ENCODE measurements around the gene STK11. TPM values are rescaled to one million over a fixed set of nuclear protein-coding genes. Genes with fewer than 3 reads are reported as not detected.
A peak's percentile ranks its signal among the peaks of the same experiment; 100 is the strongest.

STK11 gene
- total RNA-seq, 1 donor from 2014 or later = 72.2 TPM

DNA sequence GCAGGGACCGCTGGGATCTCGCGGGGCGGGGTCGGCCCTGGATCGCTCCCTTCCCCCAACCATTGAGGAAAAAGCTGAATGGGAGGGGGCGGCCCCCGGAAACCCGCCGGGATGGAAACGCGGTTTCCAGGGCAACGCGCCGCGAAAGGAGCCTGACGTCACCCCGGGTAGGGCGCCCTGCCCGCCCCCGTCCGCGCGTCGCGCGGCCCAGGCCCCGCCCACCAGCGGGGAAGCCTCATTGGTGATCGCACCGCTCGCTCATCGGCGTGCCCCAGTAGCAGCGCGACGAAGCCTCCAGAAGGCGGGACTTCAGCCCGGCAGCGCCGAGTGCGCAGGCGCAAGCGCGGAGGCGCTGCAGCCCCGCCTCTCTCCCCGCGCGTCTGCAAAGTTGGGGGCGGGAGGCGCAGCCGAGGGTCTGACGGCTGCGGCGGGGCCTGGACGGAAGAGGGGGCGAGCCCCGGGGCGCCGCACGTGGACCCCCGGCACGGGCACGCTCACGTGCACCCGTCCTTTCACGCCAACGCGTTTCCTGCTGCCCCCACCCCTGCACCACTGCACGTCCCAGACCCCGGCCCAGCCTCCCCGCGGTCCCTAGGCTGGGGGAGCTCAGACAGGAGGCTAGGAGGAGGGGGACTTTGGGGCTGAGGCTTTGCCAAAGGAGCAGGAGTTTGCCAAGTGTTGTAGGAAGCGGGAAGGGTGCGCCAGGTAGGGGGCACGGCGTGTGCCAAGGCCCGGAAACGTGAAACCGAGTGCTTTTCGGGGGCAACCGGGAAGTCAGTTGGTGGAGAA, 55.4 kb downstream of the STK11 start:
- peak; percentile 97 for DNase-seq (ENCODE audit: low spot score)

DNA sequence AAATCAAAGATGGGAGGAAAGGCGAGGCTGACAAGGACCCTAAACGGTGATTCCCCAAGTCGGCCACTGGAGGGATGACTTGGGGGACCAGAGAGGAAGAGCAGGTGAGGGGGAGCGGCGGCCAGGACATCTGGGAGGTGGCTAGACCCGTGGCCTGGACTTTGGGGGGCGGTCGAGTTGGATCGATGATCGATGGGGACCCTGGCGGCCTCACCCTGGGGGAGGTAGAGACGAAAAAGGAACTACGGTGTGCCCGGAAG, 55.9 kb downstream of the STK11 start:
- no peak for DNase-seq (ENCODE audit: low spot score)

GRCh38 chr19:1261798-1262622, 56.4 kb downstream of the STK11 start:
- peak; percentile 78 for DNase-seq (ENCODE audit: low spot score)

DNA sequence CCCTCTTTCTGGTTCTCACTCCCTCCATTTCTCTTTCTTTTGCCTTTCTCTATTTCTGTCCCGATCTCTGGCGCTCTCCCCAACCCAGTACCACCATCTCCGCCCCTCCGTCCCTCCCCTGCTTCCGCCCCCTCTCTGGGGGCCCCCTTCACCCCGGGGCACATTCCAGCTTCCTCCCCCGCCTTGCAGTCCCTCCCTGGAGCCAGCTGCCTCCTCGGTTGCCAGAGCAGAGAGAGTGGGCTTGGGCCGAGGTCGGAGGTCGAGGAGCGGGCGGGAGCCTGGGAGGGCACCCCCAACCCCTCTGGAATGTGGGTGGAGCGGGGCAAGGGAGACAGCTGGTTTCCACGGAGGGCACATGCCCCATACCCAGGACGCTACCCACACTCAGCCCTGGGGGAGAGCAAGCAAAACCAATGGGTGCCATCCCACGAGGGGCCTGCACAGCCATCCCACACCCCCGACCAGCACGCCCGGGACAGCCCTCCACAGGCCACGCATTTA, 57.1 kb downstream of the STK11 start:
- DNase-seq (ENCODE audit: low spot score) = no peak

- DNase-seq (ENCODE audit: low spot score) = no peak
Measured at GRCh38 chr19:1263188-1263587, 57.6 kb downstream of the STK11 start.

GRCh38 chr19:1264801-1265614, 59.4 kb downstream of the STK11 start:
- no peak for DNase-seq (ENCODE audit: low spot score)

DNA sequence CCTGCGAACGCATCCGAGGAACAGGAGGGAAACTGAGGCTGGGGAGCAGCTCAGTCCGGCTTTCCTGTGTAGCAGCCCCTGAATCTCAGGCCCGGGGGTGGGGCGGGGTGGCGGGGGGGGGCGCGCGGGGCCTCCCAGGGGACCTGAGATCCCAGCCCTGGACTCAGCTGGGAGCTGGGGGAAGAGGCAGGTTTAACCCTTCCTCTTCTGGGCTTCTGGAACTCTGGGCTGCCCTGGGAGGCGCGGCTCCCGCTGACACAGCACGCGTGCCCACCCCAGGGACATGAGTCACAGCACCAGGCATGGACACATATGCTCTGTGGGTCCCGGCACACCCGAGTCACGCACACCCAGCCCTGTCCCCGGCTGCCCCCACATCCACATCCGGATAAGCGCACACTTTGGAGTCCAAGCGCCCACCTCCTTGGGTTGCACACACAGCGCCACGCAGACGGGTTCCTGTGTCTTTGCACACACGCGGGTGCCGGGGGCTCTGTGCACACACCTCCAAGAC, 60.1 kb downstream of the STK11 start:
- DNase-seq (ENCODE audit: low spot score) = no peak

DNA sequence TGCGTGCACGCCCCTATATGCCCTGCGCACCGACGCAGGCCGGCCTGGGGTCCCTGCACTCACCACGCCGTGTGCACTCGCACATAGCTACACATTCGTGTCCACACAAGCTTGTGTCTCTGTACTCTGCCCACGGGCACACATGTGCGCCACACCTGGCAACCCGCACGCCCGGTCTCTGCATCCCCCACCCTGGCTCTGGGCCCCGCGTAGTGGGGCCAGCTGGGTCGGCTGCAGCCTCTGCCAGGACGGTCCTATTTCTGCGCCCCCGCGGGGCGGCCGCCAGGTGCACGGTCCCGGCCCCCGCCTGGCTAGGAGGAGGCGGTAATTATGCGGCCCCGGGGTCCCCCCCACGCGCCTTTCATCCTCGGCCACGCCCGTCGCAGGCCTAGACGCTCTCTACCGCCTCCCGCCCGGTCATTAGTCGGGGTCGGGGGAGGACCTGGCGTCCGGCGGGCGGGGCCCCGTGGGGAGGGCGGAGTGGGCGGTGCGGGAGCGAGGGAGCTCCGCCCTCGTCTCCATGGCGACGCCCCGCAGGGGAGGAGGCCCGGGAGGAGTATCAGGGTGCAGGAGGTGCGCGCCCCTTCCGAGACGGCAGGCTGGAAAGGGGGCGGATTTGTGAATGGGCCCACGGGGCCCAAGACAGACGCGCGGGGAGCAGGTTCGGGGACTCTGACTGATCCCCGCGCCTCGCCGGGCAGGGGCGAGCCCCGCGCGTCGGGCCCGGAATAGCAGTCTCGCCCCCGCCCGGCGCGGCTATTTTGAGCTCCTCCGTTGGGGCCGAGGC, 60.7 kb downstream of the STK11 start:
- peak; percentile 82 for DNase-seq (ENCODE audit: low spot score)

DNA sequence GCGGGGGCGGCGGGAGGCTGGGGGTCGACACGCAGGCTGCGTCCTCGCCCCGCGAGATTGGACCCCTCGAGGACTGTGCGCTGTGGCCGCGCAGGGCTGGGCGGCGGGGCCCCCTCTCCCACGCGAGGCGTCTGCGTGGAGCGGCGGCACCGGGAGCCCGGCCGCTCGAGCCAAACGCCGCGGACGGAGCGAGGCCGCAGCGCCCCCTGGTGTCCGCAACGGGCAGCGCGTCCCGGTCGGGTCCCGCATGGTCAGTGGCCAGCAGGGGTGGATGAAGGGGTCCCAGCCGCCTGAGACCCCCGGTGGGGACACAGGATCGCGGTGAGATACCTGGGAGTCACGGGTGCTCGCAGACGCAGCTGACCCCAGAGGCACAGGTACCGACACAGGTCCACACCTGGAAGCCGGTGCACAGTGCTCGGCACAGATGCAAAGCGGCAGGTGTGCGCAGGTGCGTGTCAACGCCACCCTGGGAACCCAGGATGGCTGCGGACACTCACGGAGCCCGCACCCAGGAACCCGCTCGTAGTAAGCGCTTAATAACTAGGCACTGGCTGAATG, 61.4 kb downstream of the STK11 start:
- DNase-seq (ENCODE audit: low spot score) = peak; percentile 74

- no peak for DNase-seq (ENCODE audit: low spot score)
Measured at GRCh38 chr19:1267477-1268225, 62.1 kb downstream of the STK11 start.

DNA sequence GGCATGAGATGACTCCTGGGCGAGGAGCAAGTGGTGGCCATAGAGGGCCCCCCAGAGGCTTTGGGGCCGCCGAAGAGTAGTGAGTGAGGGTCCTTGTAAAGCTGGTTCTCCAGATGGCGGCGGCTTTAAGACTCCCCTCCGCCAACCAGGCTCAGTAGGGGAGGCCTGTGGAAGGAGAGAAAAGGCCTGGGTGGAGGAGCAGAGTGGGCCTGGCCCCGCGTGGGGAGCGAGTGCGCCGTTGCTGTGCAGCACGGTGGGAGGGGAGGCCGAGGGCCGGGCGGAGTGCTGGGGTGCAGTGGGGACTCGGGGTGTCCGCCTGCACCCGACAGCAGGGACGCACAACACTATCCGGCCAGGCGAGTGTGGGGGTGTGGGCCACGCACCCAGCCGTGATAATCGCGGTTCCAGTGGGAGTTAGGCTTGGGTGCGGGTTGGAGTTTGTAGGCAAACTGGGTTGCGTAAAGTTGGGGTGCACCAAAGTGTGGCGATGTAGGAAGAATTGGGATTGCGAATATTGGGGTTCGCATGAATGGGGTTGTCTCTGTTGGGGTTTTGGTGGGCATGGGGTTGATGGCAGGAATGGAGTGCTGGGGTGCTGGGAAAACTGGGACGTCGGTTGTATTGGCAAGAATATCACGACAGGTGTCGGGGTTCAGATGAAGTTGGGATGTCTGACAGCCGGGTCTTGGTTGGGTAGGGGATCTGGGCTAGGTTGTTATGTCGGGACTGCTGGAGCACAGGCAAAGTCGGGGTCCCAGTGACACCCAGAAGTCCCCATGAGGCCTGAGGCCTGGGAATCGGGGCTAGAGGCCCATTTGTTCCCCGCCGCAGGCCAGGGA, 62.9 kb downstream of the STK11 start:
- DNase-seq (ENCODE audit: low spot score) = no peak

GRCh38 chr19:1269065-1269477, 63.5 kb downstream of the STK11 start, which contains the start of gene CIRBP:
Gene CIRBP, plus strand, starts transcription at chr19:1269332. Its CDS starts 1,602 bp downstream, at chr19:1270934.
- peak; percentile 100 for DNase-seq (ENCODE audit: low spot score)

DNA sequence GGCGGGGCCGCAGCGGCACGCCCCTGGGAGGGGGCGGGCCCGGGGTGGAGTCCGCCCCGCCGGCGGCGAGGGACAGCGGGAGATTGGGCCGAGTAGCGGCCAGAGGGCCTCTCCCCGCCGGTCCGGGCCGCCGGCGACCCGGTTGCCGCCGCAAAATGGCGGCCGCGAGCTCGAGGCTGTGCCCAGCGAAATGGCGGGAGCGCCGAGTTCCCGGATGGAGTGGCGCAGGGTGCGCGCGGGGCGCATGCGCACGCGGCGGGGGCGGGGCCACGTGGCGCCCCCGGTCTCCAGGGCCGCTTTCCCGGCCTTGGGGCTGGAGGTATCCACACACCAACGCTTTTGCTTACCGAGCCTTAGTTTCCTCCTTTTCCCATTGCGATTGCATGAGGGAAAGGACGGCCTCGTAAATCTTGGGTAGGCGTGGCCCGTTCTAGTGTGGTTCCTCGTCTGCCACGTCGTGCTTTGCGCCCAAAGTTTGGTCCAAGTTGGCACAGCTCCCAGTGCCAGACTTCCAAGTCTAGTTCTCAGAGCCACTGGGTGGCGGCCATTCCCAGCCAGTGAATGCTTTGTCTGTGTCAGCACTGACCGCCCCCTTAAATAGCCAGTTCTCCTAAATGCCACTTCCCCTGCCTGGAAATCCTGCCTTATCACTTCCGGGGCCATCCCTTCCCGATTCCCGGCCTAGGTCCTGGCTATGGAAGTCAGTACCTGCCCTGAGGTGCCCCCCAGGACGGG, 64.1 kb downstream of the STK11 start:
- DNase-seq (ENCODE audit: low spot score) = peak; percentile 87

DNA sequence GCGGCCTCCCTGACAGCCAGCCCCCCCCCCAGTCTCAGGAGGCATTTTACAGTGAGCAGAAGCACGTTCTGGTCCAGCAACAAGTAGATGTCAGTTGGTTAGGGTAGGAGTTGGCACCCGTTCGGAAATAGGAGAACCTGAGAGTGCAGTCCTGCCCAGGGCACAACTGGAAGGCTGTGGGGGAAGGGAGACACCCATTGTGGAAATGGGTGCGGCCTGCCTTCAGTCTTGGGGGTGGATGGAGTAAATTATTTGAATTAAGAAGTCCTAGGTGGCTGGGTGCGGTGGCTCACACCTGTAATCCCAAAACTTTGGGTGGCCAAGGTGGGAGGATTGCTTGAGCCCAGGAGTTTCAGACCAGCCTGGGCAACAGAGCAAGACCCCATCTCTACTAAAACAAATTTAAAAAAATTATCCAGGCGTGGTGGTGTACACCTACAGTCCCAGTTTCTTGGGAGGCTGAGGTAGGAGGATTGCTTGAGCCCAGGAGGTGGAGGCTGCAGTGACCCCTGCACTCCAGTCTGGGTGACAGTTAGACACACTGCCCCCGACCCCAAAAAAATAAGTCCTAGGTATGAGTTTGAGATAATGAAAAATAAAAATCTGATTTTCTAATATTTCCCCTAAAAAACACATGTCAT, 64.8 kb downstream of the STK11 start:
- no peak for DNase-seq (ENCODE audit: low spot score)

DNA sequence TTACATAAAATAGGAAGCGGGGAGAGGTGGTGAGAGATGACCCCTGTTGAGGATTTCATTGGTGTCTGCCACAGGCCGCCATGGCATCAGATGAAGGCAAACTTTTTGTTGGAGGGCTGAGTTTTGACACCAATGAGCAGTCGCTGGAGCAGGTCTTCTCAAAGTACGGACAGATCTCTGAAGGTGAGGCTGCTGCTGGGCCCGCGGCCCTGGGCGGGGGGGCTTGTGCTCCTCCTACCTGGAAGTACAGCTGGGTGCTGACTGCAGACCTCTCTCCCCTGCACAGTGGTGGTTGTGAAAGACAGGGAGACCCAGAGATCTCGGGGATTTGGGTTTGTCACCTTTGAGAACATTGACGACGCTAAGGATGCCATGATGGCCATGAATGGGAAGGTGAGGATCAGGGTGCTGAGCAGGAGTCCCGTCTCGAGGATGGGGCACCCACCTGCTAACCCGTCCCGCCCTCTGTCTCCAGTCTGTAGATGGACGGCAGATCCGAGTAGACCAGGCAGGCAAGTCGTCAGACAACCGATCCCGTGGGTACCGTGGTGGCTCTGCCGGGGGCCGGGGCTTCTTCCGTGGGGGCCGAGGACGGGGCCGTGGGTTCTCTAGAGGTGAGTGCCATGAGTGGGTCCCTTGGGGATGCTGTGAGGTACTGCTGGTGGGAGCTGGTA, 65.4 kb downstream of the STK11 start:
- no peak for DNase-seq (ENCODE audit: low spot score)

DNA sequence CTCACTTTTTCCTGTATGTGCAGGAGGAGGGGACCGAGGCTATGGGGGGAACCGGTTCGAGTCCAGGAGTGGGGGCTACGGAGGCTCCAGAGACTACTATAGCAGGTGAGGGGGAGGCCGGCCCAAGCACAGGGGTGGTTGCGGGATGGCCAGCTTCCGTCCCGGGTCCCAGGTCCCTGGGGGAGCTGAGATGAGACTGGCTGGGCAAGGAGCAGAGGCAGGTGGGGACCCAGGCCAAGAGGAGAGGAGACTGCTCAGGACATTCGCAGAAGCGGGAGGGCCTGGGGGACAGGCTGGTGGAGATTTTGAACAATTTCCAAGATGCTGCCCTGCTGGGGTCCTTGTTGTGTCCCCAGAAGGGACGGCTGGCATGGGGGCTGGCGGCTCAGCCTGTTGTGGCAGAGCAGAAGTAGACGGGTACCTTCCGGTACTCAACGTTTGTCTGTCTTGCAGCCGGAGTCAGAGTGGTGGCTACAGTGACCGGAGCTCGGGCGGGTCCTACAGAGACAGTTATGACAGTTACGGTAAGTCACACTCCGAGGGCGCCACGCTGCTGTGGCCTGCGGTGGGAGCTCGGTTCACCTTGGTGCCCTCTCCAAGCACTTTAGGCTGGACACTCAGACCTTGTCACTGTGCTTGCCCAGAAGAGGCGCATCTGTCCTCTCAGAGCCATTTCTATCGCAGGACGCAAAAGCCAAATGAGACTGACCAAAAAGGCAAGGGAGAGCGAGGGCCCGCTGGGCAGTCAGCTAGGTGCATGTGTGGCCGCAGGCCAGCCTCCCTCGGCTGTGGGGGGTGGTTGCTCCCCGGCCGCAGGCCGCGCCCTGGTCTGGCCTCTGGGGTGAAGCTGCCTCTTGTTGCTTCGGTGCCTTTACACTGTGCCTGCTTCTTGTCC, 66.2 kb downstream of the STK11 start:
- no peak for DNase-seq (ENCODE audit: low spot score)

Data from mucosa of gallbladder (tissue), 1 donor.